PFSK-1 (cell line): ENCODE data around the gene NRXN3.

ENCODE experiments used
- FOXP2 ChIP-seq: optimal IDR thresholded peaks from 2 replicates; pipeline ENCODE3; 2011; ENCODE audit warnings: borderline replicate concordance, control low read depth, inconsistent platforms; ENCODE audit not compliant: insufficient read depth; ENCODE audit errors: extremely low read length, extremely low read depth
- POLR2AphosphoS5 ChIP-seq: IDR thresholded peaks from 2 replicates; pipeline ENCODE4 v1.6.1; 2012; ENCODE audit warnings: low read depth, mild to moderate bottlenecking, control low read depth, low read length, moderate library complexity
- SIN3A ChIP-seq: IDR thresholded peaks from 2 replicates; pipeline ENCODE4 v1.6.1; 2012; ENCODE audit warnings: mild to moderate bottlenecking, low read length, moderate library complexity, borderline replicate concordance; ENCODE audit not compliant: insufficient read depth
- TAF1 ChIP-seq: IDR thresholded peaks from 2 replicates; pipeline ENCODE4 v1.6.1; 2012; ENCODE audit warnings: low read length, control low read depth, borderline replicate concordance; ENCODE audit not compliant: insufficient read depth
- TF ChIP-seq, protein P1 (sequence below), 2 experiments: IDR thresholded peaks; 2 replicates each; pipeline versions ENCODE4 v1.6.1 to v1.8.0; 2011 to 2012; ENCODE audit warnings: low read depth in 2 of 2, low read length in 2 of 2, control low read depth in 1 of 2, inconsistent platforms in 1 of 2, mild to moderate bottlenecking in 1 of 2, moderate library complexity in 1 of 2; ENCODE audit not compliant: insufficient read depth in 1 of 2

NRXN3 gene

GRCh38 chr14:78451319-78451695, 281.1 kb downstream of the NRXN3 start:
- TF ChIP-seq POLR2AphosphoS5: no peak
- TF ChIP-seq SIN3A: no peak
- no peak for TF ChIP-seq TAF1
- TF ChIP-seq, protein P1, sequence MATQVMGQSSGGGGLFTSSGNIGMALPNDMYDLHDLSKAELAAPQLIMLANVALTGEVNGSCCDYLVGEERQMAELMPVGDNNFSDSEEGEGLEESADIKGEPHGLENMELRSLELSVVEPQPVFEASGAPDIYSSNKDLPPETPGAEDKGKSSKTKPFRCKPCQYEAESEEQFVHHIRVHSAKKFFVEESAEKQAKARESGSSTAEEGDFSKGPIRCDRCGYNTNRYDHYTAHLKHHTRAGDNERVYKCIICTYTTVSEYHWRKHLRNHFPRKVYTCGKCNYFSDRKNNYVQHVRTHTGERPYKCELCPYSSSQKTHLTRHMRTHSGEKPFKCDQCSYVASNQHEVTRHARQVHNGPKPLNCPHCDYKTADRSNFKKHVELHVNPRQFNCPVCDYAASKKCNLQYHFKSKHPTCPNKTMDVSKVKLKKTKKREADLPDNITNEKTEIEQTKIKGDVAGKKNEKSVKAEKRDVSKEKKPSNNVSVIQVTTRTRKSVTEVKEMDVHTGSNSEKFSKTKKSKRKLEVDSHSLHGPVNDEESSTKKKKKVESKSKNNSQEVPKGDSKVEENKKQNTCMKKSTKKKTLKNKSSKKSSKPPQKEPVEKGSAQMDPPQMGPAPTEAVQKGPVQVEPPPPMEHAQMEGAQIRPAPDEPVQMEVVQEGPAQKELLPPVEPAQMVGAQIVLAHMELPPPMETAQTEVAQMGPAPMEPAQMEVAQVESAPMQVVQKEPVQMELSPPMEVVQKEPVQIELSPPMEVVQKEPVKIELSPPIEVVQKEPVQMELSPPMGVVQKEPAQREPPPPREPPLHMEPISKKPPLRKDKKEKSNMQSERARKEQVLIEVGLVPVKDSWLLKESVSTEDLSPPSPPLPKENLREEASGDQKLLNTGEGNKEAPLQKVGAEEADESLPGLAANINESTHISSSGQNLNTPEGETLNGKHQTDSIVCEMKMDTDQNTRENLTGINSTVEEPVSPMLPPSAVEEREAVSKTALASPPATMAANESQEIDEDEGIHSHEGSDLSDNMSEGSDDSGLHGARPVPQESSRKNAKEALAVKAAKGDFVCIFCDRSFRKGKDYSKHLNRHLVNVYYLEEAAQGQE (IDR thresholded peaks at IDR 0.05; ENCODE audit: insufficient read depth in 1 of 2, low read depth in 2 of 2, low read length in 2 of 2): no peak
- TF ChIP-seq FOXP2: no peak

- TF ChIP-seq POLR2AphosphoS5: no peak
- TF ChIP-seq FOXP2: no peak
- TF ChIP-seq TAF1: no peak
- TF ChIP-seq SIN3A: no peak
- TF ChIP-seq, protein P1 (IDR thresholded peaks at IDR 0.05; ENCODE audit: insufficient read depth in 1 of 2, low read depth in 2 of 2, low read length in 2 of 2): no peak
These were observed 285.8 kb downstream of the NRXN3 start for GRCh38 chr14:78455896-78456435.

DNA sequence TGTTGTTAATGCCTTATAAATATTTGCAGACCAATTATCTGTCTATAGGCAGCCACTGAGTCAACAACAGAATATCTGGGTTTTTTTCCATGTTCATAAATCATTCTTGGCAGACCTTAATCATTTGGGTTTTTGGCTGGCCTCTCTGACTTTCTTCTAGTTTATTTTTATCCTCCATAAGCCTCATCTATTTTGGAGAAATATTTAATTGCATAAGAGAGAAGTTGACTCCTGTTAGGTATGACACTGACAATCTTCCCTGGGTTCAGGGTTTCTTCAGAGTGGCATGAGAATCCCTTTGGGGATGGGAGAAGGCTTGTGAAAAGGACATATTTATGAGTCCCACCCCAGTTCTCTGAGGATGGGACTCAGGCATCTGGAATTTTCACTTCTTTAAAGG, 299.8 kb downstream of the NRXN3 start:
- TF ChIP-seq FOXP2 (no peak), SIN3A (no peak), TAF1 (no peak), POLR2AphosphoS5 (no peak)
- TF ChIP-seq, protein P1 (IDR thresholded peaks at IDR 0.05; ENCODE audit: insufficient read depth in 1 of 2, low read depth in 2 of 2, low read length in 2 of 2): no peak

GRCh38 chr14:78479127-78479780, 309.1 kb downstream of the NRXN3 start:
- TF ChIP-seq, protein P1 (IDR thresholded peaks at IDR 0.05; ENCODE audit: insufficient read depth in 1 of 2, low read depth in 2 of 2, low read length in 2 of 2): no peak
- TF ChIP-seq TAF1: no peak
- no peak for TF ChIP-seq POLR2AphosphoS5
- TF ChIP-seq SIN3A: no peak
- no peak for TF ChIP-seq FOXP2
